Measurements from ENCODE around the gene DMBX1.

GRCh38 chr1:46510998-46511365, 21.3 kb downstream of the DMBX1 start:
- no peak for TF ChIP-seq CTCF (IDR thresholded peaks at IDR 0.05; ENCODE audit: low read depth, low read length, missing input control)
- no peak for TF ChIP-seq RAD21 (IDR thresholded peaks at IDR 0.05)
- TF ChIP-seq EGR1 (IDR thresholded peaks at IDR 0.05; ENCODE audit: low read depth in 2 of 2) = no peak
- no peak for TF ChIP-seq ATF3 (IDR thresholded peaks at IDR 0.05)
